ENCODE results near the gene KCNMA1.

Gene KCNMA1

GRCh38 chr10:77212632-77213031 is 425.0 kb downstream of the KCNMA1 start:
- DNase-seq (ENCODE audit: insufficient read length, low spot score) (no peak), FAIRE-seq (no peak)

- FAIRE-seq (no peak), DNase-seq (ENCODE audit: insufficient read length, low spot score) (no peak)
Observed at GRCh38 chr10:77210645-77211044, 427.0 kb downstream of the KCNMA1 start.

GRCh38 chr10:77208684-77209256 is 428.8 kb downstream of the KCNMA1 start:
- FAIRE-seq (no peak), DNase-seq (ENCODE audit: insufficient read length, low spot score) (no peak)

DNA sequence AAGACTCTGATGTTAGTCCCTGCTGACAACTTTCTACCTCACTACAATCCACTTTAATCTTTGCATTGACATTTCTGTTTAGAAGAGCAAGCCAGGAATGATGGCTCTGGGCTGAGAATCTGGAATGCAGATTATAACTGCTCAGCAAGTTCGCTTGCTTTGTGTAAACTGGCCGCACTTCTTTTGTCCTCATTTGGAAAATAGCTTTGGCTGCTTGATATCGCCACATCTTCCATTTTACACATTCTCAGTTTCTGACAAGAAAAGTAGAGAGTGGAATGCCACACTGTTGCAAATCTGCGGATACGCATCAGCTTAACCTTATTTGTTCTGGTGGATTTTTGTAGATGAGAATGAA is 429.8 kb downstream of the KCNMA1 start:
- no peak for DNase-seq (ENCODE audit: insufficient read length, low spot score)
- FAIRE-seq: no peak

GRCh38 chr10:77207182-77207827 is 430.3 kb downstream of the KCNMA1 start:
- DNase-seq (ENCODE audit: insufficient read length, low spot score) (no peak), FAIRE-seq (no peak)

DNA sequence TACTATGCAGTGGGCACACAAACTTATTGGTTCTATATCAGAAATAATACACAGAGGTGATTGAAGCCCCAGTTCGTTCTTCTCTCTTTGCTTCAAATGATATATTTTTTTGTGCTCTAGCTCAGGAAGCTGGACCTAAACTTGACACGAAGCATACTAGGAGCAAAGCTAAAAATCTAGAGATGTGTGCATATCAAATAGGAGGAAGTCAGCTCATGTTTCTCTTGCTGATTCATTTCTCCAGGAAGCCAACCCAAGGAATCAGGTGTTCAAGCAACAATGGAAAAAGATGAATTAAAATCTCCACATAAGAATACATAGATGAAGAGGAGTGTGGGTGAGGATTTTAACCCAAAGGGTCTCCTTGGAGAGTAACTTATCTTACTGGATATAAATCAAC is 432.5 kb downstream of the KCNMA1 start:
- no peak for DNase-seq (ENCODE audit: insufficient read length, low spot score)
- no peak for FAIRE-seq

DNA sequence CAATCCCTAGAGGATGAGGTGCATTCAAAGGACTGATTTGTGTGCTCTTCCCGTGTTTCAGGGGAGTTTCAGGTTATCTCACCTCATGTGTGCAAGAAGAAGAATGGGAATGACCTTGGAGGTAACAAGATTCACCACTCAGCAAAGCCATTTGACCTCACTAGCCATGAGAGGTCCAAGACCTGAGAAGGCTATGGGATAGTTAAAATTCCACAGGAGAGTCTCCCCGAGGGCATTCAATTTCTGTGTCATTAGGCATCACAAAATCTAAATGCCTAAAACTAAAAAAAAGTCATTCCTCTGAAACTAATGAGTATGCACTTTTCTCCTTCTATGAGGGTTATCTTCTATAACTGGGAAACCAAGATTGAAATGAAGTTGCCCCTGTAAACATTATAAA is 433.4 kb downstream of the KCNMA1 start:
- FAIRE-seq (no peak), DNase-seq (ENCODE audit: insufficient read length, low spot score) (no peak)

GRCh38 chr10:77202857-77203256 is 434.8 kb downstream of the KCNMA1 start:
- DNase-seq (ENCODE audit: insufficient read length, low spot score) (no peak), FAIRE-seq (no peak)

GRCh38 chr10:77201135-77202106 is 436.2 kb downstream of the KCNMA1 start:
- FAIRE-seq: peak; percentile 13
- DNase-seq (ENCODE audit: insufficient read length, low spot score): no peak

DNA sequence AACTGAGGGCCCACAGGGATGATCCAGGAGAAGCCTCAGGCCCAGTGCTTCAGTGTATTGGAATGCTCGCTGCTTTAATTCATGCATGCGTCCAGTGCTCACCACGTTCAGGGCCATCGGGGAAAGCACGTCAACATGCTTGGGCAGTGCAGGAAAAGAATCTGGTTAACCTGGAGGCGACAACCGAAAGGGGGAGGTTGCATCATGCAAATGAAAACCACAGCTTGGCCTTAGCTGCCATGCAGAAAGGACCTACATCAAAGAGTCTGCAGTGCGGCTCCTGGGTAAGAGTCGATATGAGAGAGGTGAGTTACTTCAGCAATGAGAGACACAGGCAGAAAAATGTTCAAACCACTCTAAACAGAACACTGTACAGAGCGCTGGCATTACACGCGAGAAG is 440.1 kb downstream of the KCNMA1 start:
- DNase-seq (ENCODE audit: insufficient read length, low spot score) (no peak), FAIRE-seq (no peak)

DNA sequence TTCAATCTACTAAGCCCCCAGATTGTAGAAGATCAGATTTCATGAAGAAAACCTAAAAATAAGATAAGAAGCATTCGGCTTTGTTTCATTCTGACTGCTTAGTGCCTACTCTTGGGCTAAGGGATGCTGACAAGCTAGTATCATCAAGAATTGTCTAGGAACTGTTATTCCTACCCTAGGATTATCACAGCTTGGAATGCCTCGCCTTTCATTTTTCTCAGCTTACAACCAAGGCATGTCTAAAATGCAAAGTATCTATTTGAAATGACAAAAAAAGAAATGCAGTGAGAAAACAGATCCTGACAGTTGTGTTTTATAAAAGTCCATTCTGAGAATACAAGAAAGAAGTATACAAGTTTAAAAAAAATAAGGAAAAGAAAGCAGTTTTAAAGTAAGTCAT is 441.0 kb downstream of the KCNMA1 start:
- DNase-seq (ENCODE audit: insufficient read length, low spot score) (no peak), FAIRE-seq (no peak)

DNA sequence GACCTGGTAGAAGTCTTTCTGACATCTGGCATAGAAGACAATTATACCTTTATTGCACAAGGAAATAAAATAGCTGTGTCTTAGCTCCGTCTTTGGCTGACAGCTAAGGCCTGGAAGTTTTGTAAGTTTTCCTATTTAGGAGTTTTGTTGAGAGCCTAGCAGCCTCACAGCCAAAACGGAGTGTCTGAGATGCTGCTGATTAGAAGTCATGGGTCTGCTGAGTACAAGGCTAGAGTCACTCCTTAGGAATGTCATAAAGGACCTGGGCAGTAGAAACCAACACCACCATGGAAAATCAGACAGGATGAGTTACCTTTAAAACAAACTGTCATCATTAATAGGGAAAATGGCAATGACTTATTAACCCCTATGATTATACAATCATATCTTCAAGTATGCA is 442.5 kb downstream of the KCNMA1 start:
- FAIRE-seq (peak; percentile 72), DNase-seq (ENCODE audit: insufficient read length, low spot score) (peak; percentile 74)

- DNase-seq (ENCODE audit: insufficient read length, low spot score): no peak
- FAIRE-seq: no peak
Observed at GRCh38 chr10:77193001-77193400, 444.6 kb downstream of the KCNMA1 start.

DNA sequence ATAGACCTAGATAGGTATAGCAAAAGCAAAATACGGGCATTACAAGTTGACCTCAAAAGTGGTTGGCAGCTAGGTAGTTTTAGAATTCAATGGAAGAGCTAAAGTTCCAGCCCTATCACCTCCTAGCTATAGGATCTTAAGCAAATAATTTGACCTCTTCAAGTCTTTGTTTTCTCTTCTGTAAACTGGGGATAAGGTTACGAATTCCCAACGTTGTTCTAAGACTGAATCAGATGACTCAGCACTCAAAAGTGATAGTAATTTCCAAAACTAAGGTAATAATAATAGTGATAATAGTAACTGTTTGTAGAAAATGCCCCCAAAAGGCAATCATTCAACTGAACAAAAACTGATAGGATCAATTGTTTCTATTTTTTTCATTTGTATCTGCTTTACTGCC is 445.2 kb downstream of the KCNMA1 start:
- no peak for DNase-seq (ENCODE audit: insufficient read length, low spot score)
- no peak for FAIRE-seq

- DNase-seq (ENCODE audit: insufficient read length, low spot score) (no peak), FAIRE-seq (no peak)
Observed at GRCh38 chr10:77191324-77192049, 446.1 kb downstream of the KCNMA1 start.

DNA sequence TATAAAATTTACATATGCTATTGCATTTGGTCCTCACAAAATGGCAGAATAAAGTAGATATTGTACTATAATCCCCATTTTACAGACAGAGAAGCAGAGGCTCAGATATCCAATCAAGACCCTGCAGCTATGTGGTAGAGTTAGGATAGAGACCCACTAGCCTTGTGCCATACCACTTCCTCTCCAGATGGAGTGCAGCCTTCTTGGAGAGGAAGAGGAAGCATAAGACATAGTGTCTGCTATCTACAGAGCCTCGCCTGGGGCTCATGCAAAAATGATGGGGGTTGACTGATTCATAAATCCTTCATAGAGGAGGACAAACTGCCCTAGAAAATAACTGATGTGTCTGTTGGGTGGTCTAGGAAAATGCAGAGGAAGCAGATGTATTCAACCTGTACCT is 447.3 kb downstream of the KCNMA1 start:
- no peak for DNase-seq (ENCODE audit: insufficient read length, low spot score)
- FAIRE-seq: no peak

GRCh38 chr10:77189520-77189919 is 448.1 kb downstream of the KCNMA1 start:
- DNase-seq (ENCODE audit: insufficient read length, low spot score) (no peak), FAIRE-seq (no peak)

DNA sequence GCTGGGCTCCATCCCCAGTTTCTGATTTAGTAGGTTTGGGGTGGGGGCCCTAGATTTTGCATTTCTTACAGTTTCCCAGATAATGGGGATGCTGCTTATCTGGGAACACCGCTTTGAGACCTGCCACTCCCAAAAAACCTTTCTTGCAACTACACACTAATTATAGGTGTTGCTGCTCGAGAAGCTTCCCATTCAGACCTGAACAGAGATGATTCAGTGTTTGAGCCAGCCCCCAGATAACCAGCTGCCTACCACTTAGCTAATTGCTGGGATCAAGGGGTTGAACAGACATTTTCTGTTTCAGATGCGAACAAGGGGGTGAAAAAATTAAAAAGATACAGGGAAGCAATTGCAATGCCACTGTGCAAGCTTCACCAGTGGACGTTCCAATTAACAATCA is 448.5 kb downstream of the KCNMA1 start:
- no peak for FAIRE-seq

DNA sequence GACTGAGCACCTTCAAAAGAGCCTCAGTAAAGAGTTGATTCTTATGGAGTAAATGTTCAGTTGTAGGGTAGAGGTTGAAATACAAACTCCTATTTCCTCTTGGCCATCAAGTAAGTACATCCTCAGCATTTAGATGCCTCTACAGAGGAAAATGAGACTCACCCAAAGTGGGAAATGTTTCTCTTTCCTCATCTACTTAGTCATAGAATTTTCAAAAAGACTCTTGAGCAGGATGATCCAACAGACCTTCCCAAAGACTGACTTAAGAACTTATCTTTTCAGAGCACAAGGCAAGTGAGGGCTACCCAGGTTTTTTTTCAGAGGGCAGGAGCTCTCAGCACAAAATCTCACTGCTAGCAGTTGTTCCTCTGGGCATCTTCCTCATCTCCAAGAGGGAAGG is 449.1 kb downstream of the KCNMA1 start:
- FAIRE-seq (no peak), DNase-seq (ENCODE audit: insufficient read length, low spot score) (no peak)

More for the DNA sequence above, 448.5 kb downstream of the KCNMA1 start:
- no peak for DNase-seq (ENCODE audit: insufficient read length, low spot score)

DNA sequence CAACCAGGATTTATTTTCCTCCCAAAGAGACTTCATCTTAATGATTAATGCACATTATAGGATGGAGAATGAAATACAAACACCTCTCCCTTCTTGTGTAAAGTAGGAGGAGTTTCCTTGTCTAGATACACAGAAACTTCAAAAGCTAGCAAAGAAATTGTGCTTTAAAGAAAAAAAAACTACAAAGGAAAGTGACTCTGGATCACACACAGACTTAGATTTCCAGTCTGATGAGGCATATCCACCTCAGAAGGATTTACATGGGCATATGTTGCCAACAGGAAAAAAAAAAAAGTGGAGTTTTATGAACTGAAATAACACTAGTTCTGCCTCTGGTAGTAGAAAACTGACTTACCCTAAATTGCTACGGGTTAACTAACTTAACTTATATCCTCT is 449.6 kb downstream of the KCNMA1 start:
- FAIRE-seq: no peak
- no peak for DNase-seq (ENCODE audit: insufficient read length, low spot score)

DNA sequence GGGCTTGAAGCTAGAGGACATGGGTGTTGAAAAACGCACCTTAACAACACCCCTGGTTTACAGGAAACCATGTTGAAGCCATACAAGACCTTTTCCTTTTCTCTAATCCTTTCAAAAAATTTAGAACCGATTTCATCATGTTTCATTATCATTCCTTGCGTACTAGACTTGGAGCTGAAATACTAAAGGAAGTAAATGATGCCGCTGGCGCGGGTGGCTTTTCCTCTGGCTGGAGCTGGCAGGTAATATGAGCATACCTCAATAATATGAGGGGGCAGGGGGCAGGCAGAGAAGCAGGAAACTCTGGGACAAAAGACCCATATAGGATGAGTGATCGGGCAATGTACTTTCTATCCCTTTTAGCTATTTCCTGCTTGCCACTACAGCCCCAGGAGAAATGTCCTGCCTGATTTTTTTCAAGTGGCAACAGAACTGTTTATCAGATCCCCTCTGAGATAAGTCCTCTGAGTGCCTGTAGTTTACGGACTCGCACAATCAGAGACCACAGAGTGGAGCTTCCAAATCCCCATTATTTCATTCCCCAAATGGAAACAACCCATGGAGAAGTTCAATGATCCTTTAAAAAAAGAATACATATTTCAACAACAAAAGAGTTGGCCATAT is 450.1 kb downstream of the KCNMA1 start:
- DNase-seq (ENCODE audit: insufficient read length, low spot score) (no peak), FAIRE-seq (no peak)
